ENCODE data around the gene NHSL1. TPM values are rescaled to one million over a fixed set of nuclear protein-coding genes. Genes with fewer than 3 reads are reported as not detected.
A peak's percentile ranks its signal among the peaks of the same experiment; 100 is the strongest.

The NHSL1 gene
- total RNA-seq, 2 donors from 2014 or later: 0.86 to 1.0 TPM

DNA sequence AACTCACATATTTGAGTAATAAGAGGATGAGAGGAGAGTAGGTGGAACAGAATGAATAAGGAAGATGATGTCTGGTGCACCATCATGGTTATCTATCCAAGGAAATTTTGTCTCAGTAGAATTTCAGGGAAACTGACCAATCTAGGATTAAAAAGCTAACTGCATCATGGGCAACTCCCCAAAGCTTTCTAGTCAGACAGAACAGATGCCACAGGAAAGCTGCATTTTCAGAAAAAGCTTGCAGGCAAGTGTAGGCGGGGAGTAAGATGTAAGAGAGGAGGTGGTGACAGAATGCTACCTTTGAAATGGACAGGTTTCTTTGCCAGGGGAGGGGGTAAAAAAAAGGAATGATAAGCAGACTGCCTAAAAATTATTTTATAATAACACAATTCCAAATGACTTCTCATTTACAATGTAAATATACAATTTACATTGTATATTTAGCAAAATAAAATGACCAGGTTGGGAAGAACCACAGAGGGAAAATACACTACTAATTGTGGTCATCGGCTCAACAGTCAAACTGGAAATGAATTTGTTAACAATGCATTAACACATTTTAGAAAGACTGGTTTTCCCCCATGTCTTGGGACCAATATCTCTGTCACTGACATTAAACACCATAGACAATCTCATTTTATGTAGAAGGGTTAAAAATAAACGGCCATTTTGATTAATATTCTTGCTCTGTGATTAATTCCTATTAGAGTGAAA, 15.1 kb downstream of the NHSL1 start:
- DNase-seq: no peak
- no peak for ATAC-seq
- H3K4me3 Mint-ChIP-seq: no peak overlapping the region
- peaks cover 4% of the 10 kb centered on the region for H3K4me1 Mint-ChIP-seq
- H3K27ac Mint-ChIP-seq: no peak overlapping the region
- peaks cover 18% of the 10 kb centered on the region for H3K27me3 Mint-ChIP-seq
- H3K36me3 Mint-ChIP-seq (ENCODE audit: low read depth): peaks cover 3% of the 10 kb centered on the region
- no peaks in the 10 kb centered on the region for H3K9me3 ChIP-seq (ENCODE audit: control insufficient read depth, low read length, poor library complexity, severe bottlenecking)

DNA sequence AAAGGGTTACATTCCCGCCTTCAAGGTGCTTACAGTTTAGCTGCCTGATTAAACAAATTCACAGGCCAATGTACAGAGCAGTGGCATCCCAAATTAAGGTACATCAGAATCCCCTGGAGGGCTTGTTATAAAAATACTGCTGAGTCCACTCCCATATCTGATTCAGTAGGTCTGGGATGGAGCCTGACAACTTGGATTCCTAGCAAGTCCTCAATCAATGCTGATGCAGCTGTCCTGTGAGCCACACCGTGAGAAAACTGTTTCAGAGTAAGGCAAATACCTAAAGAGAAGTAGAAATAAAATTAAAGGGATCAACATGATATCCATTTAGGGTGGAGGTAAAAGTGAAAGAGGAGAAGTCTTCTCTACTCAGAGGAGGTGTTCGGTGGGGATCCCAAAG, 16.5 kb downstream of the NHSL1 start:
- peaks cover 3% of the 10 kb centered on the region for H3K36me3 Mint-ChIP-seq (ENCODE audit: low read depth)
- H3K27ac Mint-ChIP-seq: no peak overlapping the region

DNA sequence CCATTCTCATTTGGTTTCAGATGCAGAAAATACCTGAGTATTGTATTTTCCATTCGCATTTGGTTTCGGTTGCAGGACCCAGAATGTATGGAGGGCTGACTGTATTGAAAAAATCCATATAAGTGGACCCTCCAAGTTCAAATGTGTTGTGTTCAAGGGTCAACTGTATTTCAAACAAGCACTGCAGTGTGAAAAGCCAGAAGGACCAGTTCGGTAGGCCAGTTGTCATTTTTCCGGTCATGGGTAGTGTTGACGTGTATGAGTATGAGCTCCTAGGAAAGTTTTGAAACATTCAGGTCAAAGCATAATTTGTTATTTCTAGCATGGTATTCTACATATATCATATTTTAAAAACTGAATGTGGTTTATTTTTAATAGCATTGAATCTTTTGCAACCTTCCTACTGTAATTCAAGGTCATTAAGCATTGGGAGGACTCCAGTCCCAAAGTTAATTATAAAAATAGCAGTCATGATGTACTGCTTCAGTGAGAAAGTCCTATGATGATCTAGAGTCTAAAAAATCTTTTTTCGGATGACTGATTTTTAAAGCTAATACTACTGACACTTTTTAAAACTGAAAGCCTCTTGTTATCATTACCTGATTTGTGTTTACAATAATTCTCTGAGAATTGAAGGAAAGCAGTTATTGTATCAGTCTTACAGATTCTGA, 18.9 kb downstream of the NHSL1 start:
- H3K4me1 Mint-ChIP-seq: no peaks in the 10 kb centered on the region
- peaks cover 10% of the 10 kb centered on the region for H3K27me3 Mint-ChIP-seq
- H3K36me3 Mint-ChIP-seq (ENCODE audit: low read depth): no peaks in the 10 kb centered on the region
- H3K27ac Mint-ChIP-seq: no peak overlapping the region
- ATAC-seq (no peak), DNase-seq (no peak)
- H3K9me3 ChIP-seq (ENCODE audit: control insufficient read depth, low read length, poor library complexity, severe bottlenecking): no peaks in the 10 kb centered on the region
- H3K4me3 Mint-ChIP-seq: no peak overlapping the region

More for the DNA sequence above, 16.5 kb downstream of the NHSL1 start:
- DNase-seq (no peak), ATAC-seq (no peak)
- H3K4me1 Mint-ChIP-seq: peaks cover 4% of the 10 kb centered on the region
- no peak overlapping the region for H3K4me3 Mint-ChIP-seq
- no peaks in the 10 kb centered on the region for H3K9me3 ChIP-seq (ENCODE audit: control insufficient read depth, low read length, poor library complexity, severe bottlenecking)
- peaks cover 18% of the 10 kb centered on the region for H3K27me3 Mint-ChIP-seq

DNA sequence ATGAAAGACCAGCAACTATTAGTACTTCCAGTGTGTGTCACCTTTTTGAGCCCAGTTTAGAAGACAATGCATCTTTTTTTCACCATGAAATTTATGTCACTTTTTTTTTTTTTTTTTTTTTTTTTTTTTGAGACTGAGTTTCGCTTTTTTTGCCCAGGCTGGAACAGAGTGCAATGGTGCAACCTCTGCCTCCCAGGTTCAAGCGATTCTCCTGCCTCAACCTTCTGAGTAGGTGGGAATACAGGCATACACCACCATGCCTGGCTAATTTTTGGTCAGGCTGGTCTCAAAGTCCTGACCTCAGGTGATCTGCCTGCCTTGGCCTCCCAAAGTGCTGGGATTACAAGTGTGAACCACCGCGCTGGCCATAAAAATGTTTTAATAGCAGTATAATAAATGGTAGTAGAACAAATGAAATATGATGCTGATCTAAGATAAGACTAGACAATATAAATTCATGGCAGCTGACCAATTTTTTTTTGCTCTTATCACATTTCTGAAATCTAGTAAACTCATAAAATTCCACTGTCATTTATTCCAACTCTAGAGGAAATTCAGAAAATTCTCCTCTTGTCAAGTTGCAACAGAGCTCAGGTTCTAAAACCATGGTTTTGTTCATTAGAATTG, 21.3 kb downstream of the NHSL1 start:
- Mint-ChIP-seq H3K4me1 (no peaks in the 10 kb centered on the region), H3K27ac (no peak overlapping the region), H3K4me3 (no peak overlapping the region), H3K36me3 (ENCODE audit: low read depth) (no peaks in the 10 kb centered on the region), H3K27me3 (peaks cover 5% of the 10 kb centered on the region)
- no peak for ATAC-seq
- no peak for DNase-seq
- H3K9me3 ChIP-seq (ENCODE audit: control insufficient read depth, low read length, poor library complexity, severe bottlenecking): no peaks in the 10 kb centered on the region

DNA sequence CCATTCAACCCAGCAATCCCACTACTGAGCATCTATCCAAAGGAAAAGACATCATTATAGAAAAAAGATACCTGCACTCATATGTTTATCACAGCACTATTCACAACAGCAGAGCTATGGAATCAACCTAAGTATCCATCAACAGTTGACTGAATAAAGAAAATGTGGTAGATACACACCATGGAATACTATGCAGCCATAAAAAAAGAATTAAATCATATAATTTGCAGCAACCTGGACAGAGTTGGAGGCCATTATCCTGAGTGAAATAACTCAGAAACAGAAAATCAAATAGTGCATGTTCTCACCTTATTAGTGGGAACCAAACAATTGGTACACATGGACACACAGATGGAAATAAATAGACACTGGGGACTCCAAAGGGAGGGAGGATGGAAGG, 23.2 kb downstream of the NHSL1 start:
- Mint-ChIP-seq H3K27ac (peak overlapping the region; percentile 32), H3K4me1 (no peaks in the 10 kb centered on the region), H3K36me3 (ENCODE audit: low read depth) (peaks cover 2% of the 10 kb centered on the region), H3K27me3 (no peaks in the 10 kb centered on the region), H3K4me3 (no peak overlapping the region)
- H3K9me3 ChIP-seq (ENCODE audit: control insufficient read depth, low read length, poor library complexity, severe bottlenecking): no peaks in the 10 kb centered on the region
- ATAC-seq (no peak), DNase-seq (no peak)

DNA sequence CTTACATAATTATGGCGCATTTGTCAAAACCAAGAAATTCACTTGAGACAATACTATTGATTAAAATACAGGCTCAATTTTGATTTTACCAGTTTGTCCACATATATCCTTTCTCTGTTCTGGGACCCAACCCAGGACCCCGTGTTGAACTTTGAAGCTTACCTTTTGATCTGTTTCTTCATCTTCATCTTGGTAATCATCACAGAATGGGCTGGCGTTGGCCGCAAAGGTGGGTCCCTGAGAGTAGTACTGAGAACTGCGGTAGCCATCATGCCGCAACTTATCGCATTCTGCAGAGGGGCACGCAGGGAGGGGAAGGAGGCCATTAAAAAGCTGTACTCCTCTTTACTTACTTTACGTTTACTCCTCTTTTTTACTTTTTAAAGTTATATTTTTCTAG, 26.1 kb downstream of the NHSL1 start:
- no peak overlapping the region for H3K27ac Mint-ChIP-seq
- no peaks in the 10 kb centered on the region for H3K9me3 ChIP-seq (ENCODE audit: control insufficient read depth, low read length, poor library complexity, severe bottlenecking)
- DNase-seq (no peak), ATAC-seq (no peak)
- H3K4me3 Mint-ChIP-seq: no peak overlapping the region
- peaks cover 5% of the 10 kb centered on the region for H3K27me3 Mint-ChIP-seq
- H3K4me1 Mint-ChIP-seq: no peaks in the 10 kb centered on the region
- peaks cover 2% of the 10 kb centered on the region for H3K36me3 Mint-ChIP-seq (ENCODE audit: low read depth)

DNA sequence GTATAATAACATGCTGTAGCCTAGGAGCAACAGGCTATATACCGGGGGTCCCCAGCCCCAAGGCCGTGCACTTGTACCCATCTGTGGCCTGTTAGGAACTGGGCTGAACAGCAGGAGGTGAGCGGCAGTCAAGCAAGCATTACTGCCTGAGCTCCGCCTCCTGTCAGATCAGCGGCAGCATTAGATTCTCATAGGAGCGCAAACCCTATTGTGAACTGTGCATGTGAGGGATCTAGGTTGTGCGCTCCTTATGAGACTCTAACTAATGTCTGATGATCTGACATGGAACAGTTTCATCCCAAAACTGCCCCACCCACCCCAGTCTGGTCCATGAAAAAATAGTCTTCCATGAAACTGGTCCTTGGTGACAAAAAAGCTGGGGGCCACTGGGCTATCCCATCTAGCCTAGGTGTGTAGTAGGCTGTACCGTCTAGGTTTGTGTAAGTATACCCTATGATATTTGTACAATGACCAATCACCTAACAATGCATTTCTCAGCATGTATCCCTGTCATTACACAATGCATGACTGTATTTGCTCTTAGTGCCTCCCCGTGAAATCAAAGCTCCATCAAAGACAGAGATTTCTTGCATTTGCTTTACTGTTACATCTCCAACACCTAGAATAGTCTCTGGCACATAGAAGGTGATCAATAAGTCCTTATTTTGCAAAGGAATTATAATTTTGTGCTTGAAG, 30.8 kb downstream of the NHSL1 start:
- Mint-ChIP-seq H3K36me3 (ENCODE audit: low read depth) (peaks cover 4% of the 10 kb centered on the region), H3K27me3 (peaks cover 5% of the 10 kb centered on the region), H3K27ac (no peak overlapping the region), H3K4me3 (no peak overlapping the region), H3K4me1 (peaks cover 2% of the 10 kb centered on the region)
- DNase-seq: no peak
- no peak for ATAC-seq
- H3K9me3 ChIP-seq (ENCODE audit: control insufficient read depth, low read length, poor library complexity, severe bottlenecking): no peaks in the 10 kb centered on the region

DNA sequence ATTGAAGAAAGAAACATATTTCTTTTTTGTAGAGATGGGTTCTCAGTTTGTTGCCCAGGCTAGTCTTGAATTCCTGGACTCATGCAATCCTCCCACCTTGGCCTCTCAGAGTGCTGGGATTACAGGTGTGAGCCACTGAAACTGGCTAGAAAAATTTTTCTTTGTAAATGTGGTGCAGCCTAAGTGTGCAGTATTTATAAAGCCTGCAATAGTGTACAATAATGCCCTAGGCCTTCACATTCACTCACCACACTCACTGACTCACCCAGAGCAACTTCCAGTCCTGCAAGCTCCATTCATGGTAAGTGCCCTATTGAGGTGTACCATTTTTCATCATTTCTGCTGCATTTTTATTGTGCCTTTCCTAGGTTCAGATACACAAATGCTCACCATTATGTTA, 31.4 kb downstream of the NHSL1 start:
- H3K27ac Mint-ChIP-seq: no peak overlapping the region
- no peak overlapping the region for H3K4me3 Mint-ChIP-seq
- H3K9me3 ChIP-seq (ENCODE audit: control insufficient read depth, low read length, poor library complexity, severe bottlenecking): no peaks in the 10 kb centered on the region
- no peak for DNase-seq
- peaks cover 2% of the 10 kb centered on the region for H3K4me1 Mint-ChIP-seq
- ATAC-seq: no peak
- peaks cover 4% of the 10 kb centered on the region for H3K36me3 Mint-ChIP-seq (ENCODE audit: low read depth)
- H3K27me3 Mint-ChIP-seq: peaks cover 5% of the 10 kb centered on the region

DNA sequence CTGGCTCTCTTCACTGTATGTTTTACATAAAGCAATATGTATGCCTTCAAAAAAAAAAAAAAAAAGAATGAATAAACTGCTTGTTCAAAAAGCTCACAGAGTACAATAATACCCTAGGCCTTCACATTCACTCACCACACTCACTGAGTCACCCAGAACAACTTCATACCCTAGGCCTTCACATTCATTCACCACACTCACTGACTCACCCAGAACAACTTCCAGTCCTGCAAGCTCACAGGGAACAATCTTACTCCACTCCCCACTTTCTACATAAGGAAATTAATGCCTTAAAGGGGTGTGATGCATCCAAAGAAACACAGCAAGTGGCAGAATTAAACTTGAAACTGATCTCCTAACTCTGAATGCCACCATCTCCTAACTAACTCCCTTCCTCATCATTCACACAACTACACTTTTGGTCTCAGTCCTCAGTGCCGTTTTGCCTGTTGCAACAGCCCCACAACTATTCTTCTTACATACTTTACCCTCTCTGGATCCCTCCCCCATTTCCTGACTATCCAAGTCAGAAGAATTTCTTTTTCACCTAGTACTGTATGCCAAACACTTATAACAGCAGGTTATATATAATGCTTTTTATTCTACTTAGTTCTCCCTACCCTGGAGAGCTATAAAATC, 34.2 kb downstream of the NHSL1 start:
- DNase-seq: no peak
- H3K36me3 Mint-ChIP-seq (ENCODE audit: low read depth): peaks cover 4% of the 10 kb centered on the region
- ATAC-seq: no peak
- peaks cover 5% of the 10 kb centered on the region for H3K27me3 Mint-ChIP-seq
- H3K9me3 ChIP-seq (ENCODE audit: control insufficient read depth, low read length, poor library complexity, severe bottlenecking): no peaks in the 10 kb centered on the region
- H3K27ac Mint-ChIP-seq: no peak overlapping the region
- no peak overlapping the region for H3K4me3 Mint-ChIP-seq
- H3K4me1 Mint-ChIP-seq: peaks cover 2% of the 10 kb centered on the region

DNA sequence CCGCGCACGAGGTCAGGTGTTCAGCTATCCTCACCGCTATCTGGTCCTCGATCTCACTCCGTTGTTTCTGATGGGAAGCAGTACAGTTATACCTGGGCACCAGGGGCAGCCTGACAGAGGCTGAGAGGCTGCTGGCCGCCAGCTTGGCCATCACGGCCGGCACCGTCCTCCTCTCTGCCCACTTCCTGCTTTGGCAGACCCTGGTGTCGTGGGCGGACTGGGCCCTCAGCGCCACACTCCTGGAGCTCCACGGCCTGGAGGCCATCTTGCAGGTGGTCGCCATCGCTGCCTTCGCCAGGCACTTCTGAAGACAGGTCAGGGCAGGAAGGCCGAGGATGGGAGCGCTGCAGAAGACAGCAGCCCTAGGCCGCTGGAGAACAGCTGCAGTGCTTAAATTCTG, 35.2 kb downstream of the NHSL1 start:
- H3K4me3 Mint-ChIP-seq: no peak overlapping the region
- H3K36me3 Mint-ChIP-seq (ENCODE audit: low read depth): peaks cover 4% of the 10 kb centered on the region
- DNase-seq (no peak), ATAC-seq (no peak)
- peaks cover 2% of the 10 kb centered on the region for H3K4me1 Mint-ChIP-seq
- no peak overlapping the region for H3K27ac Mint-ChIP-seq
- peaks cover 4% of the 10 kb centered on the region for H3K27me3 Mint-ChIP-seq
- H3K9me3 ChIP-seq (ENCODE audit: control insufficient read depth, low read length, poor library complexity, severe bottlenecking): no peaks in the 10 kb centered on the region

DNA sequence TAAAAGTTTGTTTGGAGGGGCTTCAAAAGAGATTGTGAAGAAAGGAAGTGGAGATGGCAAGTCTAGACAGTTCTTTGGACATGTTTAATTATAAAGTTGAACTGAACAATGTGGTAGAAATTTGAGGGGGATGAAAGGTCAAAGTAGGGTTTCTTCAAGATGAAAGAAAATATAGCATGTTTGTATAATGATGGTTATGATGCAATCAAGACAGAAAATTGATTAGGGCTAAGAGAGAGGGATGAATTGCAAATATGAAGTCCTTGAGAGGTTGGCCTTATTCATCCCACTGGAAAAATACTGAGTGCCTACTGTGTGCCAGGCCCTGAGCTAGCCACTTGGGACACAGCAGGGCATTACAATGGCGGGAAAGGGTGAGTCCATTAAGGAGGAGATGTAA, 37.6 kb downstream of the NHSL1 start:
- no peaks in the 10 kb centered on the region for H3K9me3 ChIP-seq (ENCODE audit: control insufficient read depth, low read length, poor library complexity, severe bottlenecking)
- DNase-seq (no peak), ATAC-seq (no peak)
- Mint-ChIP-seq H3K27ac (no peak overlapping the region), H3K27me3 (no peaks in the 10 kb centered on the region), H3K36me3 (ENCODE audit: low read depth) (peaks cover 4% of the 10 kb centered on the region), H3K4me1 (peaks cover 6% of the 10 kb centered on the region), H3K4me3 (no peak overlapping the region)

DNA sequence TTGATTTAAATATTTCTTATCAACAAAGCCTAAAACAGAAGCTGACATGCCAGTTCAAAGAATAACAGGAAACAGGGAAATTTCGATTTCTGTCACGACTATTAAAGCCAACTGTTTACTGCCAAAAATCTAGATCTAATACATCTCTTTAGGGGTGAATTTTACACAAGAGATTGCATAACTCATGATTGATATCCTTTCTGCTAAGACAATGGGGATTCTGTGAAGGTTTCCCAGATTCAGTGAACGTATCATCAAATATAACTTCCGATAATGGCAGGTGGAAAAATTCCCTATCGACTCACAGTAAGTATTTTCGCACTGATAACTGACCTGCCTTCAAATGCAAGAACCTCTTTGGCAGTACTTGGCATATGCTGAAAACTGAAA, 42.9 kb downstream of the NHSL1 start:
- ATAC-seq (no peak), DNase-seq (no peak)
- Mint-ChIP-seq H3K27me3 (no peaks in the 10 kb centered on the region), H3K27ac (peak overlapping the region; percentile 87), H3K4me1 (peaks cover 14% of the 10 kb centered on the region), H3K36me3 (ENCODE audit: low read depth) (no peaks in the 10 kb centered on the region), H3K4me3 (peak overlapping the region; percentile 74)
- H3K9me3 ChIP-seq (ENCODE audit: control insufficient read depth, low read length, poor library complexity, severe bottlenecking): no peaks in the 10 kb centered on the region

Measured in T-helper 17 cell (primary cell).